Mesendoderm (in vitro differentiated cells): ENCODE results near the gene CGNL1.

Source experiments
- DNase-seq: peaks from one replicate; pipeline ENCODE4 v3.0.0; 2013
- H2AK5ac ChIP-seq: 2 replicates; pipeline ENCODE4 v1.6.1; 2013; ENCODE audit warnings: low read length, inconsistent platforms
- H2BK120ac ChIP-seq: 2 replicates; pipeline ENCODE4 v1.6.1; 2013; ENCODE audit warnings: low read depth, mild to moderate bottlenecking, low read length, moderate library complexity, mixed read lengths
- H2BK15ac ChIP-seq: replicated peaks from 2 replicates; pipeline ENCODE4 v1.6.1; 2013; ENCODE audit warnings: low read depth, mild to moderate bottlenecking, moderate library complexity
- H2BK5ac ChIP-seq: 2 replicates; pipeline ENCODE4 v1.6.1; 2013; ENCODE audit warnings: low read length, inconsistent platforms
- H3K18ac ChIP-seq: 2 replicates; pipeline ENCODE4 v1.6.1; 2013; ENCODE audit warnings: mild to moderate bottlenecking, low read length, mixed read lengths
- H3K23ac ChIP-seq: one replicate; pipeline ENCODE4 v1.6.1; 2013; ENCODE audit warnings: low read length
- H3K27ac ChIP-seq: 2 replicates; pipeline ENCODE4 v1.5.1; 2013; ENCODE audit warnings: low read depth, mild to moderate bottlenecking, inconsistent platforms, low read length, moderate library complexity
- H3K27me3 ChIP-seq: 2 replicates; pipeline ENCODE4 v1.6.1; 2013; ENCODE audit warnings: low read length, control low read depth, mild to moderate bottlenecking, inconsistent platforms; ENCODE audit not compliant: insufficient read depth, poor library complexity
- H3K36me3 ChIP-seq: 2 replicates; pipeline ENCODE4 v1.6.1; 2013; ENCODE audit warnings: low read length, inconsistent platforms; ENCODE audit not compliant: control insufficient read depth, insufficient read depth
- H3K4ac ChIP-seq: one replicate; pipeline ENCODE4 v1.6.1; 2013; ENCODE audit warnings: low read depth, mild to moderate bottlenecking, low read length, moderate library complexity
- H3K4me1 ChIP-seq: 2 replicates; pipeline ENCODE4 v1.6.1; 2013; ENCODE audit warnings: low read depth, low read length, inconsistent platforms; ENCODE audit not compliant: control insufficient read depth
- H3K4me2 ChIP-seq: 2 replicates; pipeline ENCODE4 v1.6.1; 2013; ENCODE audit warnings: low read length
- H3K4me3 ChIP-seq: 2 replicates; pipeline ENCODE4 v1.5.1; 2013; ENCODE audit warnings: mild to moderate bottlenecking, low read length
- H3K56ac ChIP-seq: one replicate; pipeline ENCODE4 v1.6.1; 2013; ENCODE audit warnings: low read length
- H3K79me1 ChIP-seq: 2 replicates; pipeline ENCODE4 v1.6.1; 2013; ENCODE audit warnings: low read length, inconsistent platforms
- H3K79me2 ChIP-seq: 2 replicates; pipeline ENCODE4 v1.6.1; 2013; ENCODE audit warnings: mild to moderate bottlenecking, low read length; ENCODE audit not compliant: control insufficient read depth, insufficient read depth
- H3K9ac ChIP-seq: 2 replicates; pipeline ENCODE4 v1.6.1; 2013; ENCODE audit warnings: low read length, inconsistent platforms
- H4K5ac ChIP-seq: one replicate; pipeline ENCODE4 v1.6.1; 2013; ENCODE audit warnings: low read length
- H4K8ac ChIP-seq: one replicate; pipeline ENCODE4 v1.6.1; 2013; ENCODE audit warnings: low read depth, mild to moderate bottlenecking, control low read depth, low read length, moderate library complexity
- WGBS: extraction: QIAGEN DNeasy Blood & Tissue Kit; methylation state at CpG from one replicate; pipeline ENCODE4 v1.1.7; 2013; ENCODE audit warnings: low lambda C conversion rate, missing lambda C conversion rate; ENCODE audit not compliant: insufficient coverage; ENCODE audit errors: extremely low coverage; 5-methylcytosine and 5-hydroxymethylcytosine counted together

Gene CGNL1

GRCh38 chr15:57424628-57425405 lies 48.5 kb downstream of the CGNL1 start:
- Histone ChIP-seq H3K4me3 (no peak overlapping the region), H2AK5ac (no peak overlapping the region), H4K5ac (no peak overlapping the region), H2BK5ac (no peak overlapping the region), H4K8ac (no peak overlapping the region), H3K27ac (no peak overlapping the region), H3K4me2 (no peak overlapping the region), H3K79me1 (peaks cover 3% of the 10 kb centered on the region), H3K18ac (no peak overlapping the region), H2BK120ac (no peak overlapping the region), H3K27me3 (no peaks in the 10 kb centered on the region), H3K23ac (no peak overlapping the region), H3K56ac (no peak overlapping the region), H3K4me1 (peaks cover 23% of the 10 kb centered on the region), H2BK15ac (no peak overlapping the region), H3K36me3 (no peaks in the 10 kb centered on the region), H3K4ac (peak overlapping the region; percentile 42), H3K9ac (no peak overlapping the region), H3K79me2 (no peaks in the 10 kb centered on the region)
- 100% methylated on average over 1 of the region's 6 CpGs for WGBS
- DNase-seq, result no peak

GRCh38 chr15:57425842-57426241 lies 49.5 kb downstream of the CGNL1 start:
- Histone ChIP-seq H3K79me1 (peaks cover 3% of the 10 kb centered on the region), H3K79me2 (no peaks in the 10 kb centered on the region), H3K4me1 (peaks cover 23% of the 10 kb centered on the region), H2BK15ac (no peak overlapping the region), H3K27ac (no peak overlapping the region), H2AK5ac (no peak overlapping the region), H3K4ac (no peak overlapping the region), H3K4me3 (no peak overlapping the region), H3K56ac (no peak overlapping the region), H4K5ac (no peak overlapping the region), H3K27me3 (no peaks in the 10 kb centered on the region), H3K9ac (no peak overlapping the region), H3K18ac (no peak overlapping the region), H3K36me3 (no peaks in the 10 kb centered on the region), H4K8ac (no peak overlapping the region), H3K4me2 (no peak overlapping the region), H3K23ac (no peak overlapping the region), H2BK120ac (no peak overlapping the region), H2BK5ac (no peak overlapping the region)
- WGBS, result no CpG with 5 or more reads among the region's 3 CpGs
- DNase-seq, result peak; percentile 68

GRCh38 chr15:57427367-57427821 lies 51.1 kb downstream of the CGNL1 start:
- no peak overlapping the region for H2BK15ac ChIP-seq
- no CpG with 5 or more reads among the region's 9 CpGs for WGBS

GRCh38 chr15:57432141-57432741 lies 55.9 kb downstream of the CGNL1 start:
- peak overlapping the region; percentile 61 for H3K56ac ChIP-seq
- H3K27me3 ChIP-seq, result no peaks in the 10 kb centered on the region
- no peak overlapping the region for H3K9ac ChIP-seq
- no peak overlapping the region for H2AK5ac ChIP-seq
- H3K4me1 ChIP-seq, result peaks cover 19% of the 10 kb centered on the region
- WGBS, result no CpG with 5 or more reads among the region's 12 CpGs
- no peaks in the 10 kb centered on the region for H3K36me3 ChIP-seq
- no peak overlapping the region for H3K27ac ChIP-seq
- H3K79me2 ChIP-seq, result no peaks in the 10 kb centered on the region
- H4K8ac ChIP-seq, result no peak overlapping the region
- peak overlapping the region; percentile 33 for H2BK5ac ChIP-seq
- no peak overlapping the region for H3K23ac ChIP-seq
- H3K4ac ChIP-seq, result peak overlapping the region; percentile 18
- no peak overlapping the region for H4K5ac ChIP-seq
- DNase-seq, result peak; percentile 89
- H3K4me2 ChIP-seq, result no peak overlapping the region
- no peaks in the 10 kb centered on the region for H3K79me1 ChIP-seq
- H2BK120ac ChIP-seq, result peak overlapping the region; percentile 34
- H3K18ac ChIP-seq, result peak overlapping the region; percentile 42
- H3K4me3 ChIP-seq, result no peak overlapping the region
- H2BK15ac ChIP-seq, result peak overlapping the region; percentile 3

More at GRCh38 chr15:57427367-57427821, 51.1 kb downstream of the CGNL1 start:
- no peak overlapping the region for H3K4me3 ChIP-seq
- H2BK5ac ChIP-seq, result peak overlapping the region; percentile 90
- peaks cover 28% of the 10 kb centered on the region for H3K4me1 ChIP-seq
- H3K79me2 ChIP-seq, result no peaks in the 10 kb centered on the region
- H3K27ac ChIP-seq, result peak overlapping the region; percentile 82
- DNase-seq, result peak; percentile 97
- H2AK5ac ChIP-seq, result peak overlapping the region; percentile 7
- H3K23ac ChIP-seq, result no peak overlapping the region
- peak overlapping the region; percentile 9 for H3K4me2 ChIP-seq
- peak overlapping the region; percentile 50 for H4K5ac ChIP-seq
- H3K79me1 ChIP-seq, result peaks cover 3% of the 10 kb centered on the region
- H4K8ac ChIP-seq, result no peak overlapping the region
- H3K9ac ChIP-seq, result peak overlapping the region; percentile 26
- H3K18ac ChIP-seq, result peak overlapping the region; percentile 10
- peak overlapping the region; percentile 81 for H3K56ac ChIP-seq
- H3K4ac ChIP-seq, result no peak overlapping the region
- no peaks in the 10 kb centered on the region for H3K36me3 ChIP-seq
- H3K27me3 ChIP-seq, result no peaks in the 10 kb centered on the region
- H2BK120ac ChIP-seq, result peak overlapping the region; percentile 18

- Histone ChIP-seq H4K5ac (no peak overlapping the region), H4K8ac (no peak overlapping the region), H3K56ac (no peak overlapping the region), H3K79me2 (no peaks in the 10 kb centered on the region), H2BK15ac (peak overlapping the region; percentile 9), H3K79me1 (no peaks in the 10 kb centered on the region), H3K18ac (no peak overlapping the region), H3K4me3 (no peak overlapping the region), H3K4me2 (no peak overlapping the region), H3K27ac (no peak overlapping the region), H2BK120ac (no peak overlapping the region), H3K27me3 (no peaks in the 10 kb centered on the region), H3K23ac (no peak overlapping the region), H2BK5ac (no peak overlapping the region), H3K9ac (no peak overlapping the region), H3K4ac (no peak overlapping the region), H3K4me1 (peaks cover 13% of the 10 kb centered on the region), H2AK5ac (no peak overlapping the region), H3K36me3 (no peaks in the 10 kb centered on the region)
- WGBS, result no CpG with 5 or more reads among the region's 1 CpG
- DNase-seq, result peak; percentile 55
Observed at GRCh38 chr15:57436166-57436565, 59.9 kb downstream of the CGNL1 start.
